Activated CD4-positive, CD25-positive, alpha-beta regulatory T cell treated with anti-CD3 and anti-CD28 coated beads, Interleukin-2, amount 50 U/mL, for 72 hours (primary cell): Measurements from ENCODE around the gene FRY.

ENCODE experiments used
- DNase-seq: peaks from one replicate; pipeline ENCODE4 v3.0.0; 2021

Gene FRY

DNA sequence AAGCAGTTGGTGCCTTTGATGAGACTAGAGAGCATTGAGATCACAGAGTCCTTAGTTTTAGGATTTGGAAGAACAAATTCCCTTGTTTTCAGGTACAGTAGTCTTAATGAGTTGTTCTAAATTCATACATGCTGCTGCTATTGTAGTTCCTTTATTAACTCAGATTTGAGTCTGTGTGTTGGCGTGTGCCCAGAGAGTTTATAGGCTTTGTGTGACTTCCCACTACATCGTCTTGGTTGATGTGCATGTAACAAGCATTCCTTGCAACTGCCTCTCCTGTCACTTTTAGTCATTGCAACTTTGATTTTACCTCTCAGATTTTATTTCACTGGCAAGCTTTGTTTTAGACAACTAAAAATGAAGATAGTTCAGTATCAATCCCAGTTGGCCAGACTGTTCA lies 148.1 kb downstream of the FRY start:
- DNase-seq, result no peak

GRCh38 chr13:32187651-32188050 lies 156.1 kb downstream of the FRY start:
- no peak for DNase-seq

GRCh38 chr13:32191452-32191998 lies 160.0 kb downstream of the FRY start:
- no peak for DNase-seq

DNA sequence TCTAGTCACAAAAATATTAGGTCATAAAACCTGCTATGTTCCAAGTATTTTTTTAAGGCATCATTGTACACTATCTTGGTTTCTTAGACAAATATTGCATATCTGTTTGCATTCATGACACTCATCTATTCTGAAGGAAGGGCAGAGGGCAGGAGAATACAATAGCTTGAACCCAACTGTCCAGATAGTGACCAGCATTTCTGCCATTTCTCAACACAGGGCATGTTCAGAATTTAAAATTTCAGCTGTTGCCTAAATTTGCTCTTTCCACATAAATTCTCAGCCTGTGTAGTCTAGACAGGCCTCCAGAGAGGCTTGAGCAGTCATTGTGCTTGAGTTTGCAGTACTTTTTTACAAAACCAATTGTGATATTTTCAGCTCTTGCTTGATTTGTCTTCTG lies 164.1 kb downstream of the FRY start:
- DNase-seq, result no peak

DNA sequence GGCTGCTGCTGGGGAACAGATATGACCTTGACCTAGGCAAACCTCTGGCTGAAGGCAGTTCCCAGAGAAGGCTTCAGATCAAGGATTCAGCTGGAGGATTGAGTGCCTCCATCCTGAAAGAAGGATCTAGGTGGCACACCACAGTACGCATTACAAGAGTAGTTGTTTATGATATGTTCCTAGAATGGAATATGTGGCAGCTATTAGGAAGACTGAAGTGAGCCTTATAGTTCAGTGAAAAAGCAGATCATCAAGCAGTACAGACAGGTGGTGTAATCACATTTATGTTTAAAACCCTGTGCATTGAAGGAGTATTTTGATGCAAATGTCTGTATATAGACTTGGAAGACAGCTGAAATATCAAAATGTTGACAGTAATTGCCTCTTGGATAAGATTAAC lies 167.6 kb downstream of the FRY start:
- no peak for DNase-seq

- no peak for DNase-seq
Measured at GRCh38 chr13:32200741-32201140, 169.2 kb downstream of the FRY start.

GRCh38 chr13:32201809-32202208 lies 170.2 kb downstream of the FRY start:
- no peak for DNase-seq

DNA sequence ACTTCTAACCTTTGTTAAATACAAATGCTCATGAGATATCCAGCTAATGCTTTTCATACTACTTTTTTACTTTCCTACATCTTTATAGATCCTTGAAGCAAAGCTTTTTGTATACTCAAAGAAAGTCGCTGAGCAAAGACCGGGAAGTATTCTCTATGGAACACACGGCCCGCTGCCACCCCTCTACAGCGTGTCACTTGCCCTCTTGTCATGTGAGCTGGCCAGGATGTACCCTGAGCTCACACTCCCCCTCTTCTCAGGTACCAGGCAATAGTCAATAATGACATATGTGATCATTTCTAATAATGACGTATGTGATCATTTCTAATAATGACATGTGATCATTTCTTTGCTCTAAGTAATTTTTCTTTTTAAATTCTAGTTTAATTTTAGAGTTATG lies 170.7 kb downstream of the FRY start:
- no peak for DNase-seq

GRCh38 chr13:32203221-32203620 lies 171.6 kb downstream of the FRY start:
- DNase-seq, result no peak

GRCh38 chr13:32203736-32204135 lies 172.2 kb downstream of the FRY start:
- DNase-seq, result no peak

GRCh38 chr13:32205431-32206096 lies 174.0 kb downstream of the FRY start:
- no peak for DNase-seq

DNA sequence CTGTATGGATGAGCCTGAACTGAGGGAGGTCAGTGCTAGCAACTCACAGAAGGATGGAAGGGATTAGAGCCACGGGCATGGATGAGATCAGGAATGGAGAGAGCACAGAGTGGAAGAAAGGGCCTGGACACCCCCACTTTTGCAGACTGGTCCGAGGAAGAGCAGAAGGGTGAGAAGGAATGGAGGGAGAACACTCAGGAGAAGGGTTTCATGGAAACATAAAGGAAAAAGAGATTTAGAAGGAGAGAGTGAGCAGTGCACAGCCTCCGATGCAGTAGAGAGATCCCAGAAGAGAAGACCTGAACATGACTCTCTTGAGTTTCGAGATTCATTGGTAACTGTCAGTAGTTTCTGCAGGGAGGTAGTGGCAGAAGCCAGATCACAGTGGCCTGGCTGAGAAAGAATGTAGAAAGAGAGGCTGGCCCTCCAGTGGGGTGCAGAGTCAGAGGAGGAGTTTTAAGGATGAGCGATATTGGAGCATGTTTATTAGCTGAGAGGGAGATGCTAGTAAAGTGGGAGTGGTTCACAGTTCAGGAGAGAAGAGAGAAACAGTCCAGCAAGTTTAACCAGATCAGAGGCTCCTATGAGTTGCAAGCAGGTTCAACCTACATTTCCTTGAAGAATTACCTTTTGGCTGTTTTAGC lies 174.6 kb downstream of the FRY start:
- DNase-seq, result no peak

- no peak for DNase-seq
Measured at GRCh38 chr13:32208860-32209259, 177.3 kb downstream of the FRY start.

DNA sequence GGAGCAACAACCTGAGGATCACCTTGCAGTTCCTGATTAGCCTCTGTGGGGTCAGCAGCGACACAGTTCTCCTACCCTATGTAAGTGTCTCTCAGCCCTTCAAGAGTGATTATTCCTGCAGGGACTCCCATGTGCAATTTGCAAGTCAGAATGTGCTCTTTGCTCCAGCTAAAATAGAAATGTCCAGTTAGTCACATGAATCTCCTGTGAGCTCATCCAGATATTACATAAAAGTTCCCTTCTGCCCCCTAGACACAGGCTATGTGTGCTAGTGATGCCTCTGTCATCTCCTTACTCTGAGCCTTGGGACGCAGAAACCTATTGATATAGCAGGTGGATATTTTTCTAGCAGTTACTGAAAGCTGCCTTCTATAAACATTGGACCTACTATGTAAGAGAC lies 178.1 kb downstream of the FRY start:
- DNase-seq, result no peak

GRCh38 chr13:32210101-32210500 lies 178.5 kb downstream of the FRY start:
- DNase-seq, result no peak

- DNase-seq, result no peak
Measured at GRCh38 chr13:32211813-32212212, 180.2 kb downstream of the FRY start.

DNA sequence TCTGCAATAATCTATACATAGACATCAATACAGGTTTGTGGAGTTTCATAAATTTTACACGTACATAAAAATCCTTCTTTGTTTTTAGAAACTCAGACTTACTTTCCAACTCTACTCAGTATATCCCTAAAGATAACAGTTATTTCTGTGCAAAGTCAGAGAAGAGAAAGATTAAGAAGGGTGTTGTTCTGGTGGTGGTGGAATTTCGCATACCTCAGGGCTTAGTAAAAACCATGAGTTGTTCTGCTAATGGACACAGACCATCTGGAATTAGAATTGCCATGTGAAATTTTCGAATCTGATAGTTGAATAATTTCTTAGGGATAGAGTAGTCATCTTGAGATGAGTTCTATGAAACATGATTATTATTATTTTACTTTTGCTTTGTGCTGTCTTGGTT lies 180.8 kb downstream of the FRY start:
- no peak for DNase-seq

DNA sequence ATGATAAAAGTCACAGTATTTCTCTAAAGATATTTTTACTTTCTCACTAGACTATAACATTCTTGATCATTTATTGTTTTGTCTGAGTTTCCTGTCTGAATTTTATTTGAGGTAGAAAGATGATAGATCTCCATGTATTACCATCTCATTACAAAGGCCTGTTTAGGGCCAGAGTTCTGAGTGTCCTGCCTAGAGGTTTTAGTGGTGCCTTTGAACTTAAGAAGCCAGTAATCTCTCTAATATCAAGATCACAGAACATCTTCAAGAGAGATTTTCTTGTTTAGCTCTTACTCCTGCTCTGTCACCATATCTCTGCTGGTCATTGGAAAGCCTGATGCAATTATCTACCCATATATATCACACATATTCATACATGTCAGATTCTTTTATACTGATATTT lies 182.1 kb downstream of the FRY start:
- DNase-seq, result no peak

DNA sequence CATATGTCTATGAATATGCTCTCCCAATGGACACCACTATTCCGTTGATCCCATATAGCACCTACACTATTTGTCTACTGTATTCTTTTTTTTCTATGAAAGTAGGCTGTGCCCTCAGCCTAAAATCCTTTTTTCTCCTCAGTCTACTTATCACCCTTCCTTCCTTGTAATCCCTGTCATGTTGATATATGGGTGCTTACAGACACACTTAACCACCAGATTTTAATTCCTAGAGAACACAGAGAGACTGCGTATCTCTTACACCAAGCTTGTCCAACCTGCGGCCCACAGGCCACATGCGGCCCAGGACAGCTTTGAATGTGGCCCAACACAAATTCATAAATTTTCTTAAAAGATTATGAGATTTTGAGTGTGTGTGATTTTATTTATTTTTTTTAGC lies 182.5 kb downstream of the FRY start:
- no peak for DNase-seq

DNA sequence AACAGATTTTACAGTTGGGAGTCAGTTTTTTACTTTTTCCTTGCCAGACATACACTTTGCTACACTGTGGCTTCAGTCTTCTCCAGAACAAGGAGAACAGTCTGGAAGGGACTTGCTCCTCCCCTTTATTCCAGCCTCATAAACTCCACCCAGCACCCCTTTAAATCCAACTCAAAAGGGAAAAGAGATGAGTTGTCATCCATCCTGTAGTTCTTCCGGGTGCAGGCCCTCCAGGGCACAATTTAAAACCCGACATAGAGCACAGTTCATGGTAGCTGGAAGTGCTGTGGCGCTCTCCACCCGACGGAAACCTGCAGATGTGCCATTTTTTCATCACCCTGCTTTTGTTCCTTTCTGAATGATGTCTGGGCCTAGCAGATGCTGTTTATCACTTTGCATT lies 184.7 kb downstream of the FRY start:
- DNase-seq, result no peak

GRCh38 chr13:32222046-32222676 lies 190.6 kb downstream of the FRY start:
- no peak for DNase-seq

- no peak for DNase-seq
Measured at GRCh38 chr13:32224916-32225315, 193.3 kb downstream of the FRY start.

- DNase-seq, result no peak
Measured at GRCh38 chr13:32225481-32225931, 193.9 kb downstream of the FRY start.

DNA sequence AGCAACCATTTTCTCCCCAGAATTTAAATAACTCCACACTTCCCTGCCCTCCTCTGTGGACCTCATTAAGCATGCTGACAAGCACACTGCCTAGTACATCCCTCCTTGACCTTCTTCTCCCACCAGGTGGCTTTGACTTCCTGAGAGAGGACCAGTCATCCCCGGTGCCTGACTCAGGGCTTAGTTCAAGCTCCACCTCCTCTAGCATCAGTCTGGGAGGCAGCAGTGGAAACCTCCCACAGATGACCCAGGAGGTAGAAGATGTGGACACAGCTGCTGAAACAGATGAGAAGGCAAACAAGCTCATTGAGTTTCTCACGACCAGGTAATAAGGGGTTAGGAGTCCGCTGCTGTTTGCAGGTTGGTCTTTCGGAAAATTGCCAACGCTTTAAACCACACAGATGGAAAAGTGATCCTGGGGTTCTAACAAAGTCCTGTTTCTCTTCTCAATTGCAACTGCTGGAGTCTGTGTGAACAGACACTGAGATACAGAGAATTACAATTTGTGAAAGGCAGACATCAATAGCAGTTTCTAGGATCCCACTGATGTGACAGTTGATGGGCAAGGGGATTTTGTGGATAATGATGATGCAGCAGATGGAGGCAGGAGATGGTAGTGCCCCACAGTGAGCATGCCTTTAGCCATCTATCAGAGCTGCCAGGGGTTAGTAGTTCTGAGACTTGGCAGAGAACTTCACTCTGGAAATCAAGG lies 196.9 kb downstream of the FRY start:
- DNase-seq, result no peak
